OCI-LY1 (cell line): ENCODE measurements around the gene TRIM6.

Experiments used
- EZH2 ChIP-seq: fragments of 200-600 bp; sonication (generic), shearing (Covaris generic); IDR thresholded peaks from 2 replicates; pipeline ENCODE4 v1.8.0; 2017; ENCODE audit warnings: borderline replicate concordance, mixed run types, mild to moderate bottlenecking, antibody characterized with exemption, low read length, moderate library complexity, mixed read lengths
- TF ChIP-seq, protein P1 (sequence below): fragments of 200-600 bp; sonication (generic), shearing (Covaris generic); IDR thresholded peaks from 2 replicates; pipeline ENCODE4 v1.5.1; 2017; ENCODE audit warnings: mild to moderate bottlenecking, antibody characterized with exemption, low read length, moderate library complexity, mixed read lengths

DNA sequence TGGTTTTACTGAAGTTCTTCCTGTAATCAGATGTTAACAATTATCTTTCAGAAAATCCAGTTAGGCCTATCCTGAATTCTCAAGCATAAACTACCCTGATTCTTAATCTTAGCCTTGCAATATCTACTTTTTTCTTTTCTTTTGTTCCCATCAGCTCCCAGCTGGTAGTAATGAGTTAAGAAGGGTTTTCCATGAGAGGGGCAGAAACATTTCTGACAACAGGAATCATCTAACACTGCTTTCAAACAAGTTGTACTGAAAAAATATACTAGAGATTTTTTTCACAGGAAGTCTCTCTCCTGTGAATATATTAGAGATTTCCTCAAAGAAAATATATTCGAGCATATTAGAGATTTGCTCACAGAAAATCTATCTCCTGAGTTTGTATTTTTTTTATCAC, 3.3 kb upstream of the TRIM6 start:
- TF ChIP-seq EZH2, result no peak
- TF ChIP-seq, protein P1, sequence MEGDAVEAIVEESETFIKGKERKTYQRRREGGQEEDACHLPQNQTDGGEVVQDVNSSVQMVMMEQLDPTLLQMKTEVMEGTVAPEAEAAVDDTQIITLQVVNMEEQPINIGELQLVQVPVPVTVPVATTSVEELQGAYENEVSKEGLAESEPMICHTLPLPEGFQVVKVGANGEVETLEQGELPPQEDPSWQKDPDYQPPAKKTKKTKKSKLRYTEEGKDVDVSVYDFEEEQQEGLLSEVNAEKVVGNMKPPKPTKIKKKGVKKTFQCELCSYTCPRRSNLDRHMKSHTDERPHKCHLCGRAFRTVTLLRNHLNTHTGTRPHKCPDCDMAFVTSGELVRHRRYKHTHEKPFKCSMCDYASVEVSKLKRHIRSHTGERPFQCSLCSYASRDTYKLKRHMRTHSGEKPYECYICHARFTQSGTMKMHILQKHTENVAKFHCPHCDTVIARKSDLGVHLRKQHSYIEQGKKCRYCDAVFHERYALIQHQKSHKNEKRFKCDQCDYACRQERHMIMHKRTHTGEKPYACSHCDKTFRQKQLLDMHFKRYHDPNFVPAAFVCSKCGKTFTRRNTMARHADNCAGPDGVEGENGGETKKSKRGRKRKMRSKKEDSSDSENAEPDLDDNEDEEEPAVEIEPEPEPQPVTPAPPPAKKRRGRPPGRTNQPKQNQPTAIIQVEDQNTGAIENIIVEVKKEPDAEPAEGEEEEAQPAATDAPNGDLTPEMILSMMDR, result no peak
